GM06990 (cell line): Measurements from ENCODE around the gene TM7SF3.
A peak's percentile ranks its signal among the peaks of the same experiment; 100 is the strongest.

Experiments
- DNase-seq: peaks from one replicate; pipeline ENCODE4 v3.0.0-alpha.2; 2011; ENCODE audit not compliant: insufficient read length; ENCODE audit errors: extremely low read depth
- H3K27me3 ChIP-seq: replicated peaks from 2 replicates; pipeline ENCODE4 v1.6.0; 2011; ENCODE audit warnings: low read length; ENCODE audit not compliant: control insufficient read depth, insufficient read depth
- H3K36me3 ChIP-seq: 2 replicates; pipeline ENCODE4 v1.5.1; 2011; ENCODE audit warnings: low read length; ENCODE audit not compliant: control insufficient read depth, insufficient read depth
- H3K4me3 ChIP-seq: replicated peaks from 2 replicates; pipeline ENCODE4 v1.5.1; 2011; ENCODE audit warnings: low read depth, mild to moderate bottlenecking, control low read depth, low read length
- TF ChIP-seq, protein P1 (sequence below): IDR thresholded peaks from 2 replicates; pipeline ENCODE4 v1.5.1; 2011; ENCODE audit warnings: low read length, control low read depth, mild to moderate bottlenecking, inconsistent platforms; ENCODE audit not compliant: insufficient read depth, poor library complexity, severe bottlenecking

The TM7SF3 gene

DNA sequence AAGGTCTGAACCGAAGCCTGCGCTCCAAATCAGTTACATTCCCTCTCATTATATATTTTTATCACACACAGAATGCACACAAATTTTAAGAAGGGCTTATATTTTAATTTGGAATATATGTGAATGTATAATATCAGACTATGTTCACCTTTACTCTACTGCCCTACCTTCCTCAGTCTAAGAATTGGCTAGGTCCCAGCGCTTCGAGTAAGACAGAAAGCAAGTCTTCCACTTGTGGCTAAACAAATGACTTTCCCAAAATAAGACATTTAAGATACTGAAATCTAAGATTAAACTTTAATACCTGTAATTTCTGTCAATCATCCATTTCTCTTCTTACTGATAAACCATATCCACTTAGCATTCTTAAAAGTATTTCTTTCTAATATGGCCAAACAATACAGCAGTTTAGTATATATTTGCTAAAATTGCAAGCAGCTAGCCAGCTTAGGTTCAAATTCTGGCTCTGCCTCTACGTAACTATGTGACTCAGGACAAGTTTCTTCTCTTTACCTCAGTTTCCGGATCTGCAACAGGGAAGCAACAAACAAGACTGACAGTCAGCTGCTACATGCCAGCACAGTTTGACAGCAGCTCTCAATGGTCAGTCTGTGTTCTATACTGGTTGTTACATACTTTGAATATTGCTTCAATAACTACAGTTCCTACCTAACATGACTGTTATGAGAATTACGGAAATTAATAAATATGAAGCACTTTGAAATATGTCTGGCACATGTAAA is 78.4 kb downstream of the TM7SF3 start:
- no peak for DNase-seq
- peak overlapping the region; percentile 87 for H3K4me3 ChIP-seq
- H3K36me3 ChIP-seq: peaks cover 3% of the 10 kb centered on the region
- TF ChIP-seq, protein P1, sequence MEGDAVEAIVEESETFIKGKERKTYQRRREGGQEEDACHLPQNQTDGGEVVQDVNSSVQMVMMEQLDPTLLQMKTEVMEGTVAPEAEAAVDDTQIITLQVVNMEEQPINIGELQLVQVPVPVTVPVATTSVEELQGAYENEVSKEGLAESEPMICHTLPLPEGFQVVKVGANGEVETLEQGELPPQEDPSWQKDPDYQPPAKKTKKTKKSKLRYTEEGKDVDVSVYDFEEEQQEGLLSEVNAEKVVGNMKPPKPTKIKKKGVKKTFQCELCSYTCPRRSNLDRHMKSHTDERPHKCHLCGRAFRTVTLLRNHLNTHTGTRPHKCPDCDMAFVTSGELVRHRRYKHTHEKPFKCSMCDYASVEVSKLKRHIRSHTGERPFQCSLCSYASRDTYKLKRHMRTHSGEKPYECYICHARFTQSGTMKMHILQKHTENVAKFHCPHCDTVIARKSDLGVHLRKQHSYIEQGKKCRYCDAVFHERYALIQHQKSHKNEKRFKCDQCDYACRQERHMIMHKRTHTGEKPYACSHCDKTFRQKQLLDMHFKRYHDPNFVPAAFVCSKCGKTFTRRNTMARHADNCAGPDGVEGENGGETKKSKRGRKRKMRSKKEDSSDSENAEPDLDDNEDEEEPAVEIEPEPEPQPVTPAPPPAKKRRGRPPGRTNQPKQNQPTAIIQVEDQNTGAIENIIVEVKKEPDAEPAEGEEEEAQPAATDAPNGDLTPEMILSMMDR: no peak
- no peaks in the 10 kb centered on the region for H3K27me3 ChIP-seq

DNA sequence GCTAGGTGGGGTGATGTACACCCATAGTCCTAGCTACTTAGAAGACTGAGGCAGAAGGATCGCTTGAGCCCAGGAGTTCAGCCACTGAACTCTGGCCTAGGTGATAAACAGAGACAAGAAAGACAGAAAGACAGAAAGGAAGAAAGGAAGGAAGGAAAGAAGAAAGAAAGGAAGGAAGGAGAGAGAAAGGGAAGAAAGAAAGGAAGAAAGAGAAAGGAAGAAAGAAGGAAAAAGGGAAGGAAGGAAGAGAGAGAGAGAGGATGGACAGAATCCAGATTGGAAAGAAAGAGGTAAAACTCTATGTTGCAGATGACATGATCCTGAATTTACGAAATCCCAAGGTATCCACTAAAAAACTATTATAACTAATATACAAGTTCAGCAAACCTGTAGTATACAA is 84.6 kb downstream of the TM7SF3 start:
- TF ChIP-seq, protein P1: no peak
- no peak overlapping the region for H3K4me3 ChIP-seq
- peaks cover 6% of the 10 kb centered on the region for H3K36me3 ChIP-seq
- no peak for DNase-seq
- H3K27me3 ChIP-seq: no peaks in the 10 kb centered on the region

DNA sequence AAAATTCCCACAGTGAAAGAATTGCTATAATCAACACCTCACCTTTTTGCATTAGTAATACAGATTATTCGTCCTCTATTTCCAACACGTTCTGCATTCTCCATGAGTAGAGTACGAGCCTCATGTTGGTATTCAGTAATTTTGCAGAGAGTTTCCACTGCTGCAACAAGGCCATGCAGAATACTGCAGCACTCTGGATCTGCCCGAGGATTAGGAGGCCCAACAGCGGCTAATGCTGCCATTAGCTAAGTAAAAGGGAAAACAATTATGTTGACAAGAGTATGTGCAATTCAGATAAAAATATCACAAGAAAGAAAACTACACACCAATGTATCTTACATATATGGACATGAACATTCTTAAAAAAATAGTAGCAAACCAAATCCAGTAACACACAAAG is 85.5 kb downstream of the TM7SF3 start:
- H3K4me3 ChIP-seq: no peak overlapping the region
- no peaks in the 10 kb centered on the region for H3K27me3 ChIP-seq
- peaks cover 6% of the 10 kb centered on the region for H3K36me3 ChIP-seq
- DNase-seq: no peak
- TF ChIP-seq, protein P1: no peak
